MCF 10A (cell line): ENCODE results near the gene IRGC. TPM values are rescaled to one million over a fixed set of nuclear protein-coding genes. Genes with fewer than 3 reads are reported as not detected.

Source experiments
- BruUV-seq: library from RNA; stranded (reverse); fragments of 400-500 nt; replicated peaks from 2 replicates; lab custom pipeline; 2021; lab: Mats Ljungman, UMichigan
- CTCF ChIA-PET: fragments of 300-600 bp; sonication (Branson Sonifier 250); formaldehyde crosslinking; extraction: SDS; loops from one replicate; lab custom pipeline; 2021; ENCODE audit warnings: antibody characterized with exemption, inconsistent platforms; lab: Yijun Ruan, JAX
- POLR2A ChIA-PET: fragments of 300-600, 350-650 bp; sonication (Branson Sonifier 250); formaldehyde crosslinking; extraction: SDS; loops from one replicate; lab custom pipeline; 2020; ENCODE audit warnings: antibody characterized with exemption, inconsistent platforms; lab: Yijun Ruan, JAX
- DNase-seq: peaks from one replicate; pipeline ENCODE4 v3.0.0-alpha.2; 2018; ENCODE audit not compliant: unreplicated experiment
- H3K27ac Mint-ChIP-seq: one replicate; pipeline ENCODE4 v1.8.0; 2022; ENCODE audit warnings: mild to moderate bottlenecking, low read depth, mixed read lengths; ENCODE audit not compliant: unreplicated experiment
- H3K27me3 Mint-ChIP-seq: one replicate; pipeline ENCODE4 v1.8.0; 2022; ENCODE audit warnings: mixed read lengths; ENCODE audit not compliant: insufficient read depth, unreplicated experiment
- H3K36me3 Mint-ChIP-seq: one replicate; pipeline ENCODE4 v1.8.0; 2022; ENCODE audit warnings: mild to moderate bottlenecking, moderate library complexity, mixed read lengths; ENCODE audit not compliant: insufficient read depth, unreplicated experiment
- H3K4me1 Mint-ChIP-seq: one replicate; pipeline ENCODE4 v1.8.0; 2022; ENCODE audit warnings: mixed read lengths; ENCODE audit not compliant: insufficient read depth, unreplicated experiment
- H3K4me3 Mint-ChIP-seq: one replicate; pipeline ENCODE4 v1.8.0; 2022; ENCODE audit warnings: mild to moderate bottlenecking, moderate library complexity, mixed read lengths; ENCODE audit not compliant: unreplicated experiment
- H3K9me3 Mint-ChIP-seq: one replicate; pipeline ENCODE4 v1.8.0; 2022; ENCODE audit warnings: mixed read lengths; ENCODE audit not compliant: unreplicated experiment
- CTCF ChIP-seq: fragments of 200-600 bp; IDR thresholded peaks from one replicate; pipeline ENCODE4 v1.8.0; 2022; ENCODE audit warnings: antibody characterized with exemption, mild to moderate bottlenecking; ENCODE audit not compliant: unreplicated experiment
- intact Hi-C: fragments of 100-400 bp; cut with micrococcal nuclease; formaldehyde crosslinking; loops from 2 replicates; pipeline ENCODE4 v1.14.1; 2022
- total RNA-seq: library from RNA; stranded (reverse); gene quantifications from 2 replicates; pipeline ENCODE4 v1.2.3, GENCODE V29; 2022

Gene IRGC
- total RNA-seq, 1 experiment from 2014 or later: not detected

- TF ChIP-seq CTCF: no peak
- POLR2A ChIA-PET: interaction anchor here (0.7 kb wide), 1 partner anchor 282 kb away, joined by 3 read pairs; no protein-coding TSS in a partner anchor
- BruUV-seq: no TSS peak
- CTCF ChIA-PET: no interaction called here
- H3K27ac Mint-ChIP-seq: no peak overlapping the region
- intact Hi-C loops: no loop called here
- H3K27me3 Mint-ChIP-seq: no peaks in the 10 kb centered on the region
- peaks cover 7% of the 10 kb centered on the region for H3K4me1 Mint-ChIP-seq
- no peaks in the 10 kb centered on the region for H3K9me3 Mint-ChIP-seq
- H3K36me3 Mint-ChIP-seq: no peaks in the 10 kb centered on the region
- DNase-seq: no peak
- no peak overlapping the region for H3K4me3 Mint-ChIP-seq
Observed at GRCh38 chr19:43713208-43713607, 2.7 kb upstream of the IRGC start.

DNA sequence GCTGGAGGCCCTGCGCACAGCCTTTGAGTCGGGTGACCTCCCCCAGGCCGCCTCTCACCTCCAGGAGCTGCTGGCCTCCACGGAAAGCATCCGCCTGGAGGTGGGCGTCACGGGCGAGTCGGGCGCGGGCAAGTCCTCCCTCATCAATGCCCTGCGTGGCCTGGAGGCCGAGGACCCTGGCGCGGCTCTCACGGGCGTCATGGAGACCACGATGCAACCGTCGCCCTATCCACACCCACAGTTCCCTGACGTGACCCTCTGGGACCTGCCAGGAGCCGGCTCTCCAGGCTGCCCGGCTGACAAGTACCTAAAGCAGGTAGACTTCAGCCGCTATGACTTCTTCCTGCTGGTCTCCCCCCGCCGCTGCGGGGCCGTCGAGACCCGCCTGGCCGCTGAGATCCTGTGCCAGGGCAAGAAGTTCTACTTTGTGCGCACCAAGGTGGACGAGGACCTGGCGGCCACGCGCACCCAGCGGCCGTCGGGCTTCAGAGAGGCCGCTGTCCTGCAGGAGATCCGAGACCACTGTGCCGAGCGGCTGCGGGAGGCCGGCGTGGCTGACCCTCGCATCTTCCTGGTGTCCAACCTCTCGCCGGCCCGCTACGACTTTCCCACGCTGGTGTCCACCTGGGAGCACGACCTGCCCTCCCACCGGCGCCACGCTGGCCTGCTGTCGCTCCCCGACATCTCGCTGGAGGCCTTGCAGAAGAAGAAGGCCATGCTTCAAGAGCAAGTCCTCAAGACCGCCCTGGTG, 2.9 kb downstream of the IRGC start:
- TF ChIP-seq CTCF: no peak
- H3K27me3 Mint-ChIP-seq: no peaks in the 10 kb centered on the region
- intact Hi-C loops: no loop called here
- no peaks in the 10 kb centered on the region for H3K9me3 Mint-ChIP-seq
- ChIA-PET CTCF (no interaction called here), POLR2A (interaction anchor here (0.7 kb wide), 2 partner anchors 9 to 50 kb away, joined by 3 read pairs; no protein-coding TSS in a partner anchor)
- no TSS peak for BruUV-seq
- no peak overlapping the region for H3K27ac Mint-ChIP-seq
- H3K4me1 Mint-ChIP-seq: peaks cover 6% of the 10 kb centered on the region
- no peak for DNase-seq
- H3K4me3 Mint-ChIP-seq: no peak overlapping the region
- H3K36me3 Mint-ChIP-seq: no peaks in the 10 kb centered on the region

DNA sequence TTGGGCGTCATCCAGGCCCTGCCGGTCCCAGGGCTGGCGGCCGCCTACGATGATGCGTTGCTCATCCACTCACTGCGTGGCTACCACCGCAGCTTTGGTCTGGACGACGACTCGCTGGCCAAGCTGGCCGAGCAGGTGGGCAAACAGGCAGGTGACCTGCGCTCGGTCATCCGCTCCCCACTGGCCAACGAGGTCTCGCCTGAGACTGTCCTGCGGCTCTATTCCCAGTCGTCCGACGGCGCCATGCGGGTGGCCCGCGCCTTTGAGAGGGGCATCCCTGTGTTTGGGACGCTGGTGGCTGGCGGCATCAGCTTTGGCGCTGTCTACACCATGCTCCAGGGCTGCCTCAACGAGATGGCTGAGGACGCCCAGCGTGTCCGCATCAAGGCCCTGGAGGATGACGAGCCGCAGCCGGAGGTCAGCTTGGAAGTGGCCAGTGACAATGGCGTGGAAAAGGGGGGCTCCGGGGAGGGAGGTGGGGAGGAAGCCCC, 3.5 kb downstream of the IRGC start:
- Mint-ChIP-seq H3K27me3 (no peaks in the 10 kb centered on the region), H3K36me3 (no peaks in the 10 kb centered on the region), H3K9me3 (no peaks in the 10 kb centered on the region), H3K27ac (no peak overlapping the region), H3K4me1 (peaks cover 6% of the 10 kb centered on the region), H3K4me3 (no peak overlapping the region)
- DNase-seq: no peak
- ChIA-PET POLR2A (interaction anchor here (0.7 kb wide), 2 partner anchors 35 to 50 kb away, joined by 3 to 4 read pairs; partner anchors contain the start of gene SMG9), CTCF (no interaction called here)
- intact Hi-C loops: no loop called here
- TF ChIP-seq CTCF: no peak
- BruUV-seq: no TSS peak

- no peak overlapping the region for H3K4me3 Mint-ChIP-seq
- H3K27ac Mint-ChIP-seq: no peak overlapping the region
- no peak for DNase-seq
- no peak for TF ChIP-seq CTCF
- H3K36me3 Mint-ChIP-seq: no peaks in the 10 kb centered on the region
- ChIA-PET CTCF (interaction anchor here (0.6 to 0.7 kb wide), 2 partner anchors 12 to 66 kb away, joined by 3 to 6 read pairs; no protein-coding TSS in a partner anchor), POLR2A (interaction anchor here (0.7 kb wide), 1 partner anchor 35 kb away, joined by 4 read pairs; the partner anchor contains the start of gene SMG9)
- intact Hi-C loops: no loop called here
- H3K27me3 Mint-ChIP-seq: no peaks in the 10 kb centered on the region
- BruUV-seq: no TSS peak
- H3K9me3 Mint-ChIP-seq: no peaks in the 10 kb centered on the region
- H3K4me1 Mint-ChIP-seq: peaks cover 6% of the 10 kb centered on the region
Observed at GRCh38 chr19:43719918-43720317, 4.0 kb downstream of the IRGC start.
